Non-pigmented ciliary epithelial cell (primary cell): Measurements from ENCODE around the gene DNAI4.

Source experiments
- DNase-seq: peaks from one replicate; pipeline ENCODE4 v3.0.0-alpha.2; 2010; ENCODE audit warnings: low read depth

The DNAI4 gene

DNA sequence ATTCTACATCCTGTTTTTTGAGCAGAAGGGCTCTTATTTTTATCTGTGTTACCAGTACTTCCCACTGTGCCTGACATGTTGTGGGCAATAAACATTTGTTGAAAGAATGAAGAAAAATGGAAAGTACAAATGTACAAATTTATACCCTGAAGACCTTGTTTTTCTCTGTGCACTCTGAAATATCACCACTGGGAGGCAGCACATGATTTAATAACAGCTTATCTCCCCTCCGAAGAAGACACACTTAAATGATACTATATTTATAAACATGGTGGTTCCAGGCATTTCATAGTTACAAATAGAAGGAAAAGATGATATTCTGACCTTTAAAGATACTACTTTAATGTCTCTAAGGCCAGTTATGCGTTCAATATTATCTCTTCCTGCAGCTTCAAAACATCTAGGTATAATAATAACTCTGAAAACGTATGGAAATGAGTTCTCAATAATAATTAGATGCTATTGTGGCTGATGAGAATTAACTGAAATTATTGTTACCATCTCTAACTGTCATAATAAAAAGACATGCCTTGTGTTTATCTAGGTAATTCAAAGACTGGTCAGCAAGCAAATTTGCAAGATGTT is 159.6 kb downstream of the DNAI4 start:
- no peak for DNase-seq
